ENCODE results near the gene KCNB1.

- TF ChIP-seq CTCF (IDR thresholded peaks at IDR 0.05) (no peak), POLR2A (IDR thresholded peaks at IDR 0.05) (no peak)
Observed at GRCh38 chr20:49479785-49480184, 2.7 kb downstream of the KCNB1 start.
